HuH-7 (cell line): ENCODE measurements around the gene TREML2.

Experiments
- DNase-seq: peaks from one replicate; pipeline ENCODE4 v3.0.0; 2011; ENCODE audit warnings: low spot score

Gene TREML2

GRCh38 chr6:41147917-41148316 lies 53.0 kb downstream of the TREML2 start:
- DNase-seq: no peak
